GM12872 (cell line): ENCODE data around the gene IGFBP2.

ENCODE experiments used
- CTCF ChIP-seq: IDR thresholded peaks from 3 replicates; pipeline ENCODE4 v1.5.1; 2011; ENCODE audit warnings: low read depth, mild to moderate bottlenecking, low read length, moderate library complexity; ENCODE audit not compliant: insufficient read depth

Gene IGFBP2

GRCh38 chr2:216649574-216649973 lies 16.4 kb downstream of the IGFBP2 start:
- TF ChIP-seq CTCF: no peak

- no peak for TF ChIP-seq CTCF
These were observed 17.5 kb downstream of the IGFBP2 start for GRCh38 chr2:216650626-216651257.

DNA sequence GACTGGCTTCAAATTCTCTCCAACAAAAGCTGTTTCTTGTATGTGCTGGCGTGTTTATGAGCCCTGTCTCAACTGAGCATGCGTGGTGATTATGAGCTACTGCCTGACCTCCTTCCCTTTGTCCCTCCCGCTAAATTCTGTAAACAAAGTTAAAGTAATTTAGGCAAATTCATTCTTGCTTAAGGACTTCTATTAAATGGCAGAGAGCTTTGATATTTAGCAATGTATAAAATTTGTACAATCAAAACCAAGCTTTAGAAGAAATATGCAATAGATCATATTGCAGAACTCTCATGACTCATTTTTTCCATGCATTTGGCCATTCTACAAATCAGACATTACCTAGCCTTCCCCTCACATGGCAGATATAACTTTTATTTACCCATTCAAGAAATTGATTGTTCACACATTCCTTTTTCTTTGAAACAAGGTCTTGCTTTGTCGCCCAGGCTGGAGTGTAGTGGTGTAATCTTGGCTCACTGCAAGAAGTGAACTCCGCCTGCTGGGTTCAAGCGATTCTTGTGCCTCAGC lies 18.2 kb downstream of the IGFBP2 start:
- TF ChIP-seq CTCF: no peak

- TF ChIP-seq CTCF: no peak
These were observed 19.3 kb downstream of the IGFBP2 start for GRCh38 chr2:216652566-216652965.

GRCh38 chr2:216653093-216653799 lies 20.0 kb downstream of the IGFBP2 start:
- TF ChIP-seq CTCF: no peak

DNA sequence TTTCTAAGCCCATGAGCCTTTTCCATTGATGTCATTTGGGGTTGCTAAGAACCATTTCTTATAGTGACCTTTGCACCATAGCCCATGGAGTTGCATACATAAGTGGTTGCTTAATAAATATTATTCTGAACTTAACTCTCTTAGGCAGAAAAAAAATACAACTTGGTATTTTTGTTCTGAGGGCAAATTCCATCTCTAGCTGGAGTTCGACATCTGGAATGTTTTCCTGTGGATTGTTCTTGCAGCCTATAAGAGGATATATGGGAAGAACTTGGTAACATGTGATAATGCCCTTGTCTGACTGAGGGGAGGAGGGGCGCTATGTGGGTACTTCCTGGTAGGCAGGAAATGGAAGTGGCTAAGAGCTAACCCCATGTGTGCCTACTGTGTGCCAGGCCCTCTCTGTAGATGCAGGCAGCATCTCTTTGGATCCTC lies 20.7 kb downstream of the IGFBP2 start:
- no peak for TF ChIP-seq CTCF

DNA sequence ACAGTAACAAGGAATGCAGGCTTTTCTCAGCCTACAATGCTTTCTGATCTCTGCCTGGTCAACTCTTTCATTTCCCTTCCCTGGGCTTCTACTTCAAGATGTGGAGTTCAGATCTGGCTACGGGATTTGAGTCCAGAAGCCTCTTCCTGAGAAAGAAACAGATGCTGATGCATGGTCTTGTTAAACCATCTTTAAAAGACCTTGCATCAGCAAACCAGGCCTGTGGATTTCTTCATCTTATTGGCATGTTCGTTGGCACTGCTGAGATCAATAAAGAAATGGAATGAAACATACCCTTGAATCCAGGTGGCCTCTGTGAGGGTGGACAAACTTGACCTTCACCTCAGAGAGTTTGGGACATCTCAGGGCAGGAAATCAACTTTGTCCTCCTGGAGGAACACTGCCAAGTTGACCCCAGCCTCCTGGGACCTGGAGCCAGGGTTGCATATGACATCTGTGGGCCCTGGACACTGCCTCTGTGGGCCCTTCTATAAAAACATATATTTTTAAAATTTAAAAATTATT lies 21.4 kb downstream of the IGFBP2 start:
- TF ChIP-seq CTCF: no peak
